GM15510 (cell line): ENCODE results near the gene CPXM1.

ENCODE experiments used
- POLR2A ChIP-seq: IDR thresholded peaks from 3 replicates; pipeline ENCODE4 v1.6.1; 2011; ENCODE audit warnings: borderline replicate concordance; ENCODE audit not compliant: insufficient read length; ENCODE audit errors: extremely low read depth

Gene CPXM1

GRCh38 chr20:2762578-2763131 lies 37.8 kb downstream of the CPXM1 start:
- no peak for TF ChIP-seq POLR2A

- no peak for TF ChIP-seq POLR2A
Observed at GRCh38 chr20:2761885-2762284, 38.5 kb downstream of the CPXM1 start.

GRCh38 chr20:2760952-2761305 lies 39.5 kb downstream of the CPXM1 start:
- TF ChIP-seq POLR2A = no peak

GRCh38 chr20:2760297-2760951 lies 40.0 kb downstream of the CPXM1 start:
- TF ChIP-seq POLR2A = no peak

- TF ChIP-seq POLR2A = no peak
Observed at GRCh38 chr20:2759603-2760296, 40.7 kb downstream of the CPXM1 start.

- TF ChIP-seq POLR2A = no peak
Observed at GRCh38 chr20:2759143-2759542, 41.3 kb downstream of the CPXM1 start.

- no peak for TF ChIP-seq POLR2A
Observed at GRCh38 chr20:2757969-2758368, 42.5 kb downstream of the CPXM1 start.

GRCh38 chr20:2757001-2757400 lies 43.4 kb downstream of the CPXM1 start:
- no peak for TF ChIP-seq POLR2A

GRCh38 chr20:2756056-2756611 lies 44.3 kb downstream of the CPXM1 start:
- TF ChIP-seq POLR2A = no peak

- no peak for TF ChIP-seq POLR2A
Observed at GRCh38 chr20:2755451-2756055, 44.9 kb downstream of the CPXM1 start.

- no peak for TF ChIP-seq POLR2A
Observed at GRCh38 chr20:2754424-2754823, 46.0 kb downstream of the CPXM1 start.

- TF ChIP-seq POLR2A = no peak
Observed at GRCh38 chr20:2753461-2754040, 46.9 kb downstream of the CPXM1 start.

- TF ChIP-seq POLR2A = no peak
Observed at GRCh38 chr20:2752567-2753460, 47.6 kb downstream of the CPXM1 start.
